Loucy (cell line): ENCODE measurements around the gene EBF3.

Experiments
- H2AFZ ChIP-seq: fragments of 200-600 bp; sonication (generic); 2 replicates; pipeline ENCODE4 v1.6.0; 2016; ENCODE audit warnings: antibody characterized with exemption, mild to moderate bottlenecking, low read length, moderate library complexity
- H3F3A ChIP-seq: fragments of 200-600 bp; 2 replicates; pipeline ENCODE4 v1.6.0; 2016; ENCODE audit warnings: antibody characterized with exemption, low read depth, mild to moderate bottlenecking
- H3K27me3 ChIP-seq: fragments of 200-600 bp; sonication (generic); 2 replicates; pipeline ENCODE4 v1.6.1; 2014; ENCODE audit warnings: low read length, mild to moderate bottlenecking; ENCODE audit not compliant: insufficient read depth, poor library complexity, severe bottlenecking
- H3K36me3 ChIP-seq: fragments of 200-600 bp; sonication (generic); 2 replicates; pipeline ENCODE4 v1.6.1; 2016; ENCODE audit warnings: low read length; ENCODE audit not compliant: insufficient read depth
- H3K4me1 ChIP-seq: fragments of 200-600 bp; sonication (generic); 2 replicates; pipeline ENCODE4 v1.5.1; 2014; ENCODE audit warnings: low read length, mild to moderate bottlenecking; ENCODE audit not compliant: insufficient read depth, poor library complexity, severe bottlenecking
- H3K4me2 ChIP-seq: fragments of 200-600 bp; sonication (generic); 2 replicates; pipeline ENCODE4 v1.6.0; 2014; ENCODE audit warnings: antibody characterized with exemption, low read length, low read depth, mild to moderate bottlenecking; ENCODE audit not compliant: poor library complexity, severe bottlenecking
- H3K4me3 ChIP-seq: fragments of 200-600 bp; sonication (generic); 2 replicates; pipeline ENCODE4 v1.5.1; 2014; ENCODE audit warnings: low read length, mild to moderate bottlenecking, mixed read lengths; ENCODE audit not compliant: poor library complexity, severe bottlenecking
- H3K79me2 ChIP-seq: fragments of 200-600 bp; sonication (generic); 2 replicates; pipeline ENCODE4 v1.6.1; 2014; ENCODE audit warnings: low read length; ENCODE audit not compliant: insufficient read depth
- H3K9ac ChIP-seq: fragments of 200-600 bp; sonication (generic); 2 replicates; pipeline ENCODE4 v1.6.0; 2014; ENCODE audit warnings: mild to moderate bottlenecking, low read depth, low read length, moderate library complexity; ENCODE audit not compliant: poor library complexity, severe bottlenecking
- H3K9me2 ChIP-seq: fragments of 200-600 bp; sonication (generic); replicated peaks from 2 replicates; pipeline ENCODE4 v1.6.1; 2016; ENCODE audit warnings: low read depth, low read length, mixed read lengths
- H3K9me3 ChIP-seq: fragments of 200-600 bp; sonication (generic); 2 replicates; pipeline ENCODE4 v1.6.1; 2014; ENCODE audit warnings: mild to moderate bottlenecking, antibody characterized with exemption, low read length, low read depth; ENCODE audit not compliant: insufficient read depth
- H4K20me1 ChIP-seq: fragments of 200-600 bp; sonication (generic); 2 replicates; pipeline ENCODE4 v1.6.0; 2014; ENCODE audit warnings: antibody characterized with exemption, low read length, mild to moderate bottlenecking; ENCODE audit not compliant: insufficient read depth, poor library complexity, severe bottlenecking
- CTCF ChIP-seq: fragments of 200-600 bp; sonication (generic); conservative IDR thresholded peaks from 2 replicates; pipeline ENCODE4 v1.5.1; 2014; ENCODE audit warnings: mild to moderate bottlenecking, antibody characterized with exemption, low read length
- EZH2phosphoT487 ChIP-seq: fragments of 200-600 bp; IDR thresholded peaks from 2 replicates; pipeline ENCODE4 v1.6.1; 2018; ENCODE audit warnings: antibody characterized with exemption, mild to moderate bottlenecking, moderate library complexity, borderline replicate concordance

Gene EBF3

GRCh38 chr10:129880191-129880870 lies 83.7 kb downstream of the EBF3 start:
- Histone ChIP-seq H3K79me2 (no peaks in the 10 kb centered on the region), H3K4me2 (no peak overlapping the region), H3K4me1 (no peaks in the 10 kb centered on the region), H3K9me2 (no peaks in the 10 kb centered on the region), H3K36me3 (no peaks in the 10 kb centered on the region), H2AFZ (no peak overlapping the region), H4K20me1 (no peaks in the 10 kb centered on the region), H3F3A (no peaks in the 10 kb centered on the region), H3K4me3 (no peak overlapping the region), H3K27me3 (no peaks in the 10 kb centered on the region), H3K9me3 (no peaks in the 10 kb centered on the region), H3K9ac (no peak overlapping the region)
- TF ChIP-seq CTCF, result no peak
- no peak for TF ChIP-seq EZH2phosphoT487

GRCh38 chr10:129879655-129880054 lies 84.4 kb downstream of the EBF3 start:
- Histone ChIP-seq H3K4me2 (no peak overlapping the region), H3K79me2 (no peaks in the 10 kb centered on the region), H3K4me1 (no peaks in the 10 kb centered on the region), H3K27me3 (no peaks in the 10 kb centered on the region), H4K20me1 (no peaks in the 10 kb centered on the region), H3K9me2 (no peaks in the 10 kb centered on the region), H3K9ac (no peak overlapping the region), H3K36me3 (no peaks in the 10 kb centered on the region), H3F3A (no peaks in the 10 kb centered on the region), H3K9me3 (no peaks in the 10 kb centered on the region), H3K4me3 (no peak overlapping the region), H2AFZ (no peak overlapping the region)
- TF ChIP-seq CTCF (no peak), EZH2phosphoT487 (no peak)

- no peaks in the 10 kb centered on the region for H3K36me3 ChIP-seq
- no peaks in the 10 kb centered on the region for H3K9me2 ChIP-seq
- H3K27me3 ChIP-seq, result no peaks in the 10 kb centered on the region
- no peaks in the 10 kb centered on the region for H4K20me1 ChIP-seq
- no peak overlapping the region for H3K4me2 ChIP-seq
- no peak overlapping the region for H3K4me3 ChIP-seq
- H3K79me2 ChIP-seq, result no peaks in the 10 kb centered on the region
- TF ChIP-seq CTCF (no peak), EZH2phosphoT487 (no peak)
- no peak overlapping the region for H3K9ac ChIP-seq
- H3K4me1 ChIP-seq, result no peaks in the 10 kb centered on the region
- H3K9me3 ChIP-seq, result no peaks in the 10 kb centered on the region
- H2AFZ ChIP-seq, result no peak overlapping the region
- H3F3A ChIP-seq, result no peaks in the 10 kb centered on the region
Observed at GRCh38 chr10:129878835-129879234, 85.2 kb downstream of the EBF3 start.
